Sigmoid colon (tissue), 7 donors: ENCODE measurements around the gene RSPH1. TPM values are rescaled to one million over a fixed set of nuclear protein-coding genes. Genes with fewer than 3 reads are reported as not detected.

Experiments
- DNase-seq: peaks from one replicate; pipeline ENCODE4 v3.0.0-alpha.2; 2019
- H3K27ac ChIP-seq, 4 donors: fragments of 200-600 bp; sonication (generic); one replicate each; pipeline ENCODE4 v1.5.1; 2016 to 2019; ENCODE audit warnings: mild to moderate bottlenecking in 1 of 4
- H3K27me3 ChIP-seq, 3 donors: fragments of 200-600 bp; sonication (generic); one replicate each; pipeline ENCODE4 v1.5.1; 2019; ENCODE audit warnings: mild to moderate bottlenecking in 1 of 3
- H3K36me3 ChIP-seq, 4 donors: fragments of 200-600 bp; sonication (generic); one replicate each; pipeline ENCODE4 v1.5.1; 2016 to 2019
- H3K4me1 ChIP-seq, 4 donors: fragments of 200-600 bp; sonication (generic); one replicate each; pipeline ENCODE4 v1.5.1; 2017 to 2019
- H3K4me3 ChIP-seq, 4 donors: fragments of 200-600 bp; sonication (generic); one replicate each; pipeline ENCODE4 v1.5.1; 2017 to 2019; ENCODE audit warnings: mild to moderate bottlenecking in 2 of 4, moderate library complexity in 1 of 4
- H3K9me3 ChIP-seq, 4 donors: fragments of 200-600 bp in 3 of 4; sonication (generic) in 3 of 4; one replicate each; pipeline versions ENCODE4 v1.5.1 to v1.6.1; 2013 to 2019
- CTCF ChIP-seq, 4 experiments: fragments of 450-650 bp in 3 of 4; fragments of 200-600 bp in 1 of 4; IDR thresholded peaks; one replicate each; pipeline ENCODE4 v1.5.1; 2016 to 2019; ENCODE audit warnings: antibody characterized with exemption in 4 of 4, mild to moderate bottlenecking in 3 of 4, moderate library complexity in 2 of 4
- EP300 ChIP-seq, 4 donors: sonication (generic); formaldehyde crosslinking; IDR thresholded peaks; one replicate each; pipeline ENCODE4 v1.6.1; 2017; ENCODE audit warnings: antibody characterized with exemption in 4 of 4
- POLR2A ChIP-seq, 2 donors: fragments of 450-650 bp; IDR thresholded peaks; one replicate each; pipeline ENCODE4 v1.6.1; 2016; ENCODE audit warnings: antibody characterized with exemption in 2 of 2, mild to moderate bottlenecking in 2 of 2, moderate library complexity in 2 of 2
- POLR2AphosphoS5 ChIP-seq, 4 donors: sonication (generic); formaldehyde crosslinking; IDR thresholded peaks; one replicate each; pipeline ENCODE4 v1.6.1; 2017; ENCODE audit warnings: antibody characterized with exemption in 4 of 4
- WGBS, 2 donors: extraction: QIAGEN DNeasy Blood & Tissue Kit; methylation state at CpG; one replicate each; pipeline ENCODE4 v1.1.7; 2013; 5-methylcytosine and 5-hydroxymethylcytosine counted together
- intact Hi-C: fragments of 100-400 bp; cut with DNase I; formaldehyde crosslinking; loops from one replicate; pipeline ENCODE4 v1.15.1; 2023
- polyA plus RNA-seq, 3 donors: library from polyadenylated mRNA; stranded (reverse); fragments of 200-250 nt; gene quantifications; one replicate each; pipeline ENCODE4 v1.2.3, GENCODE V29; 2013
- total RNA-seq, 4 donors: library from RNA; depleted of rRNA; stranded (reverse); fragments of >200 nt; gene quantifications; one replicate each; pipeline ENCODE4 v1.1.0, GENCODE V29; 2016
- donor health status: healthy with polysubstance abuse.
- donor health status: Bipolar disorder and iron deficiency.
- donor health status: healthy.

Gene RSPH1
- total and polyA plus RNA-seq, 7 donors: 1.2 to 13.4 (median 3.0) TPM; not detected in 2

GRCh38 chr21:42425591-42425990 is 70.4 kb downstream of the RSPH1 start:
- WGBS, 2 donors: 43 to 81% methylated on average over 4 of the region's 4 CpGs
- peaks cover 0 to 29% (median 0%) of the 10 kb centered on the region in 3 donors for H3K27me3 ChIP-seq

DNA sequence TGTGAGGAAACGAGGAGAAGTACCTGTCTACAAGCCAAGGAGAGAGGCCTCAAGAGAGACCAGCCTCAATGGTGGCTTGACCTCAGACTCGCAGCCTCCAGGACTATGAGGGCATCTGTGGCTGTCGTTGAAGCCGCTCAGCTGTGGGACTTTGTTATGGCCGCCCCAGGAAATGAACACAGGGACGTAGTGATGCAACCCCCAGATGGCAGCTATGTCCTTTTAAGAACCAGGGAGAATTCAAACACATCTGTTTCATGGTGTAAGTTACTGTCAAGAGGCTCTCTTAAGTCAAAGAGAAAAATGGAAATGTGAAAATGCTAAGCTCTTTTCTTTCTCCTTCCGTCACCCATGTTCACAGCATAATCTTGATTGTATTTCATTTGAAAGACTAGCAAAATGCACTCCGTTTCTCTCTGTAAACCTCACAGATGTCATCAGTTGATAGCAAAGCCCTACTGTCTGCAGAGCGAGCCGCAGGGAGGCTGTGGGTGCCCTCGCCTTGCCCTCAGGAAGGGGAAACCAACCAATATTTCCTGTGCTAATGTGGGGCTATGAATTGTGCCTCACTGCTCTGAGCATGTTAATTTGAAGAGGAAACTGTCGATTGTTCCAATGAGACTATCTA is 71.0 kb downstream of the RSPH1 start:
- Histone ChIP-seq H3K36me3 (no peaks in the 10 kb centered on the region), H3K9me3 (peaks cover 0 to 3% (median 0%) of the 10 kb centered on the region in 4 donors), H3K27me3 (peaks cover 0 to 29% (median 0%) of the 10 kb centered on the region in 3 donors), H3K4me3 (no peak overlapping the region), H3K27ac (no peak overlapping the region), H3K4me1 (no peaks in the 10 kb centered on the region)
- TF ChIP-seq EP300 (IDR thresholded peaks at IDR 0.05) (no peak), POLR2AphosphoS5 (IDR thresholded peaks at IDR 0.05) (no peak), CTCF (IDR thresholded peaks at IDR 0.05) (no peak), POLR2A (IDR thresholded peaks at IDR 0.05) (no peak)
- intact Hi-C loops: no loop called here
- WGBS, 2 donors: 43 to 81% methylated on average over 12 of the region's 12 CpGs
- no peak for DNase-seq

More at GRCh38 chr21:42425591-42425990, 70.4 kb downstream of the RSPH1 start:
- Histone ChIP-seq H3K36me3 (no peaks in the 10 kb centered on the region), H3K9me3 (peaks cover 0 to 3% (median 0%) of the 10 kb centered on the region in 4 donors), H3K4me3 (no peak overlapping the region), H3K4me1 (no peaks in the 10 kb centered on the region), H3K27ac (no peak overlapping the region)
- intact Hi-C loops: no loop called here
- no peak for DNase-seq
- no peak for TF ChIP-seq POLR2AphosphoS5 (IDR thresholded peaks at IDR 0.05)
- no peak for TF ChIP-seq CTCF (IDR thresholded peaks at IDR 0.05)
- TF ChIP-seq EP300 (IDR thresholded peaks at IDR 0.05): no peak
- no peak for TF ChIP-seq POLR2A (IDR thresholded peaks at IDR 0.05)

DNA sequence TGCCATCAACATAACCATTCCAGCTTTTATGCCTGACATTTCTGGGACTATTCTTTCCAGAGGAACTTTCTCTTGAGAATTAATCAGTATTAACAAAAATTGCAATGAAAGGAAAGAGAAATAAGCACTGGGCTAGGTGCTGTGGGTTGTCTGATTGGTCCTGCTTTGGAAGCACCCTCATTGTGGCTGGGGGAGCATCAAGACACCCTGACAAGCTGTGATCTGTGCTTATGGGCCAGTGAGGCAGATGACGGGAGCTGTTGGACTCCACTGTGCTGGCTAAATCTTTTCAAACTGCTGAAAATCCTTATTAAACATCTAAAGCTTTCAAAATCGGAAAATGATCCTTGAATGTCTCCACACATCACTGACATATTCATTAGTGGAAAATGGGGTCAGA is 72.3 kb downstream of the RSPH1 start:
- Histone ChIP-seq H3K9me3 (peaks cover 0 to 3% (median 0%) of the 10 kb centered on the region in 4 donors), H3K4me1 (no peaks in the 10 kb centered on the region), H3K36me3 (no peaks in the 10 kb centered on the region), H3K27ac (no peak overlapping the region), H3K27me3 (peaks cover 0 to 29% (median 0%) of the 10 kb centered on the region in 3 donors), H3K4me3 (no peak overlapping the region)
- intact Hi-C loops: no loop called here
- 87 to 93% methylated on average over 2 of the region's 2 CpGs for WGBS, 2 donors
- no peak for DNase-seq
- TF ChIP-seq CTCF (IDR thresholded peaks at IDR 0.05): no peak
- no peak for TF ChIP-seq EP300 (IDR thresholded peaks at IDR 0.05)
- TF ChIP-seq POLR2AphosphoS5 (IDR thresholded peaks at IDR 0.05): no peak
- no peak for TF ChIP-seq POLR2A (IDR thresholded peaks at IDR 0.05)

DNA sequence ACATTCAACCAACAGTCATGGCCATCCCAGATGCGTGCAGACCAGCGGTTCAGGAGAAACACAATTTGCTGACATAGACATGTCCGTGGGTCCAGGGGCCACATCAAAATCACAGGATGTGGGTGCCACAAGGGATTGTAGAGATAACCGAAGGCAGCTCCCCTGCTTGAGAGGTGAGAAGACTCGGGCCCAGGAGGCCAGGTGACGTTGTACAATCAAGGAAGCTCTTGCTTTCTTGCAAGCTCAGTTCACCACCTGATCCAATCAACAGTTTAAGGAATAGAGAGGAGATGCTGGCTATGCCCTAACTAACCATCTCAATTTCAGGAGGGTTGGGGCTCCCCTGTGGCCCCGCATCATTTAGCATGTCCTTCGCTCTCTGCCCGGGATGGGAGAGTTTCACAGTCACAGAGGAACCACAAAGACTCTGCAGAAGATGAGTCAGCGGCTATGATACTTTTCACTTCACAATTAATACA is 72.8 kb downstream of the RSPH1 start:
- 60 to 79% methylated on average over 10 of the region's 10 CpGs for WGBS, 2 donors
- no peak overlapping the region for H3K4me3 ChIP-seq
- H3K27ac ChIP-seq: no peak overlapping the region
- no peaks in the 10 kb centered on the region for H3K4me1 ChIP-seq
- H3K9me3 ChIP-seq: peaks cover 0 to 3% (median 0%) of the 10 kb centered on the region in 4 donors
- no peak for TF ChIP-seq EP300 (IDR thresholded peaks at IDR 0.05)
- TF ChIP-seq POLR2A (IDR thresholded peaks at IDR 0.05): no peak
- TF ChIP-seq POLR2AphosphoS5 (IDR thresholded peaks at IDR 0.05): no peak
- no peak for TF ChIP-seq CTCF (IDR thresholded peaks at IDR 0.05)
- no peak for DNase-seq
- intact Hi-C loops: no loop called here
- no peaks in the 10 kb centered on the region for H3K36me3 ChIP-seq
- H3K27me3 ChIP-seq: peaks cover 0 to 29% (median 2%) of the 10 kb centered on the region in 3 donors

Other genes starting within 250 kb of the RSPH1 start
- gene TFF3, start 180.8 kb downstream of the RSPH1 start, total RNA-seq: 10 to 100 TPM; 14.3 to 45.1 (median 23.7) TPM
- gene TFF3, start 180.8 kb downstream of the RSPH1 start, polyA plus RNA-seq: 1,000 to 10,000 TPM; 1,800 to 7,065 (median 3,772) TPM
- not detected for gene TFF2, start 145.2 kb downstream of the RSPH1 start, total RNA-seq
- gene TFF2, start 145.2 kb downstream of the RSPH1 start, polyA plus RNA-seq: 10 to 100 TPM in 1 of 3 donors, 1 to 10 TPM in 2; 1.5 to 23.4 (median 3.0) TPM
- gene TFF1, start 129.7 kb downstream of the RSPH1 start, total RNA-seq: 1 to 10 TPM in 1 of 4 donors, not detected in 3; 1.1 TPM
- 100 to 1,000 TPM; 414 to 706 (median 493) TPM for gene TFF1, start 129.7 kb downstream of the RSPH1 start, polyA plus RNA-seq
- under 1 TPM in 1 of 4 donors, not detected in 3; 0.16 TPM for gene TMPRSS3, start 100.2 kb downstream of the RSPH1 start, total RNA-seq
- gene TMPRSS3, start 100.2 kb downstream of the RSPH1 start, polyA plus RNA-seq: 1 to 10 TPM in 1 of 3 donors, under 1 TPM in 1, not detected in 1; 0.60 to 1.3 TPM
- not detected for gene UBASH3A, start 92.3 kb downstream of the RSPH1 start, total RNA-seq
- gene UBASH3A, start 92.3 kb downstream of the RSPH1 start, polyA plus RNA-seq: 1 to 10 TPM in 1 of 3 donors, not detected in 2; 3.9 TPM
- gene SLC37A1, start 17.6 kb upstream of the RSPH1 start, total RNA-seq: 1 to 10 TPM; 2.3 to 7.8 (median 5.0) TPM
- 10 to 100 TPM; 21.0 to 98.5 (median 31.2) TPM for gene SLC37A1, start 17.6 kb upstream of the RSPH1 start, polyA plus RNA-seq
- gene PDE9A, start 157.4 kb upstream of the RSPH1 start, total RNA-seq: 100 to 1,000 TPM in 1 of 4 donors, 10 to 100 TPM in 3; 71.6 to 102 (median 83.2) TPM
- 100 to 1,000 TPM; 103 to 433 (median 184) TPM for gene PDE9A, start 157.4 kb upstream of the RSPH1 start, polyA plus RNA-seq